ENCODE results near the gene TJP3.
"Not testable (repeated sequence)": the region's sequence is repeated elsewhere in the genome, so short reads cannot be mapped to it uniquely, and the experiment has no call there.

TJP3 gene

DNA sequence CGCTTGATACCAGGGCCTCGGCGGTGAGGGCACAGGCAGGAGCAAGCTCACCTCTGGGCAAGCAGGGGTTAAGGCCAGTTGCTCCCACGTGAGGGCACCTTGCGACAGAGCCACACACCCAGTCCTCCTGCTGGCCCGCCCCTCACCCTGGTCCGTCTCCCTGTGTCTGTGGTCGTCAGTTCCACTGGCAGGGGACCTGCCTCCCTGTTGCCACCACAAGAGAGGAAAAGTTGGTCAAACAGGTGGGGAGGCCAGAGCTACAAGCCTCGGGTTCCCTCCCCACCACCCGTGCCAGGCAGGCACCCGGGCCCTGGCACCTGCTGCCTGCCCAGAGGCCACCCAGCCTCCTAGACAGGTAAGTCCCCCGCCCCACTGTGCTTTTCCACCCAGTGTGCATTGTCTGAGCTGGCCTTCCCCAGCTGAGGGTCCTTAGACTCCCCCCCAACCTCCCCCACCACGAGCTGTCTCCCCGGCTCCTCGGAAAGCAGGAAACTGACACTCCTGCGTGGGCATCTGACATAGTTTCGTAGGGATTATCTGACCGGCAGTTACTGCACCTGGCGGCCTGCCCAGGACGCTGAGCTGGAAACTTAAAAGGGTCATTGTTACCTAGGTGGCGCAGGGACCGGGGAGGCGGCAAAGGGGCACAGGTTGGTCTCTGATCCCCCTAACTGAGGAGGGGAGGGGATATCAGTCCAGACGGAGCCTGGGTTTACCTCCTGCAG, at the start of gene TJP3:
Gene TJP3 (plus strand): TSS at position 178 of the 725 bp plus-strand sequence. CDS start 20,049 bp downstream, outside the sequence.
- no peak for DNase-seq

DNA sequence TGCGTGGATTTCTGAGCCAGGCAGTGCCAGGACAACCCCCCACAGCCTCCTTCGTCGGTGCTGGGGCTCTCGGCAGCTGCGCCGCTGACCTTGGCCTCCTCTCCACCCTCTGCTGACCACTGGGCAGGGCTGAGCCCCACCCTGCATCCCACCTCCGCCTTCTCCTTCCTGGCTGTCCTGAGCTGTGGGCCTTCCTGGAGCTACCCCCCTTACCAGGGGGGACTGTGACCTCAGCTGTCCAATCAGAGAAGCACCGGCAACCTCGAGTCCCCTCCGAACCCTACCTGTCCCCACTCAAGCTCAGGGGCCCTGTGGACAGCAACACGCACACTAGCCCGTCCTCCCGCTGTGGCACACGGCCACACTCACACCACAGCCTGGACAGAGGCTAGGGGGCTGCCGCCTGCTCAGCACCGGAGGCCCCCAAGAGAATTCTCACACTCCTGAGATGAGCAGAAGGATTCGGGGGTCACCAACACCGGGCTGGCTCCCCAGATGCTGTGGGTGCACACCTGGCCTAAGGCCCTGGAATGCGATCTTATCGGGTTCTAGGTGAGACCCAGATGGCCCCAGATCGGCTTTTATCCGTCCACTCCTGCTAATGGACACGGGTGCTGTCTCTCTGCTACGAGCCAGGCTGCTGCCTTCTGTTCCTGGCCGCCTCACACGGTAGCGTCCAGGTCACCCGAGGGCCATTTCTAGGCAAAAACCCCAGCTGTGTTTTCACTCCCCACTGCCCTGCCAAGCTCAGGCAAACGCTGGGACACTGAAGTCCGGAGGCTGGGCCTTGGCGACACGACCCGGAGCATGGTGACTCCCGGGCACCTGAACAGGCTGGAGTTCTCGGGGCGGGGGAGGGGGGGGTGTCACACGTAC, 49.1 kb upstream of the TJP3 start:
- no peak for DNase-seq

GRCh38 chr19:3659746-3660112, 48.5 kb upstream of the TJP3 start:
- DNase-seq = no peak

GRCh38 chr19:3660493-3661219, 47.5 kb upstream of the TJP3 start:
- DNase-seq = no peak

GRCh38 chr19:3661284-3662238, 46.6 kb upstream of the TJP3 start:
- DNase-seq = no peak

DNA sequence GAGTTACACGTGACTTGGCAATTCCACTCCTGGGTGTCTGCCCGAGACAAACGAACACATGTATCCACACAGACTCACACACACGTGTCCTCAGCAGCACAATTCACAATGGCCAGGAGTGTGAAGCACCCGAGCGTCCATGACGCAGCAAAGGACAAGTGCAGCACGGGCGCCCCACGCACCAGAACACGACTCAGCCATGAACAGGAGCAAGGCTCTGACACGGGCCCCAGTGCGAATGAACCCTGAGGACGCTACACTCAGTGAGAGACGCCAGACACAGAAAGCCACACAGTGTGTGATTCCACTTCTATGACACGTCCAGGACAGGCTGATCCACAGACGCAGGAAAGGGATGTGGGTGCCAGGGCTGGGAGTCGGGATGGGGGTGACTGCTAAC, 44.3 kb upstream of the TJP3 start:
- DNase-seq = no peak

DNA sequence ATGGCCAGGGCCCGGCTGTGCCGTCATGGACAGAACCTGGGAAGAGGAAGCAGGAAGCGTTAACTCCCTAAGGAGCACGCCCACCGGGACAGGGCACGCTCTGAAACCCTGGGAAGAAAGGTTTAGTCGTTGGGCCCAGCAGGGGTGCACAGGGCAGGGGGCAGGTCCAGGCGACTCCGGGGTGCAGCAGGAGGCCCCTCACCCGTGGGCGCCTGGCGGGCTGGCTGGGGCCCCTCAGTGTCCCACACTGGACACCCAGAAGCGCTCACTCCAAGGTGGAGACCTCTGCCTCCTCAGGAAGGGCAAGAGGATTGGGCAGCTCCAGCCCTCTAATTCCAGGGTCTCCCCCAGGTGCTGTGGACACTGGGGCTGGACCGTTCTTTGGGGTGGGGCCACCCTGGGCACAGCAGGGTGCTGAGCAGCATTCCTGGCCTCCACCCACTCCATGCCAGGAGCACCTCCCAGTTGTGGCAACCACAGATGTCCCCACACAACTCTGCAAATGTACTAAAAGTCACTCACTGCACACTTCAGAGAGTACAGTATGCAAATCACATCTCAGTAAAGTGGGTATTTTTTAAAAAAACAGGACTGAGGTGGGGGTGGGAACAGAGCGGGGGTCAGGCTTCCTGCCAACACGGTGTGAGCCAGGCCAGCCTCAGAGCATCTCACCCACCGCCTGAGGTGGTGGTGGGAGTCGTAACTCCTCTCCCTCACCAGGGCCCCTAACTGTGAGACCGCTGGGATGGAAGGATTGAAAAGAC, 43.1 kb upstream of the TJP3 start:
- DNase-seq = no peak

GRCh38 chr19:3665681-3666544, 42.3 kb upstream of the TJP3 start:
- peak; percentile 68 to 78 for DNase-seq

GRCh38 chr19:3666545-3666856, 41.7 kb upstream of the TJP3 start:
- not testable (repeated sequence) for DNase-seq

DNA sequence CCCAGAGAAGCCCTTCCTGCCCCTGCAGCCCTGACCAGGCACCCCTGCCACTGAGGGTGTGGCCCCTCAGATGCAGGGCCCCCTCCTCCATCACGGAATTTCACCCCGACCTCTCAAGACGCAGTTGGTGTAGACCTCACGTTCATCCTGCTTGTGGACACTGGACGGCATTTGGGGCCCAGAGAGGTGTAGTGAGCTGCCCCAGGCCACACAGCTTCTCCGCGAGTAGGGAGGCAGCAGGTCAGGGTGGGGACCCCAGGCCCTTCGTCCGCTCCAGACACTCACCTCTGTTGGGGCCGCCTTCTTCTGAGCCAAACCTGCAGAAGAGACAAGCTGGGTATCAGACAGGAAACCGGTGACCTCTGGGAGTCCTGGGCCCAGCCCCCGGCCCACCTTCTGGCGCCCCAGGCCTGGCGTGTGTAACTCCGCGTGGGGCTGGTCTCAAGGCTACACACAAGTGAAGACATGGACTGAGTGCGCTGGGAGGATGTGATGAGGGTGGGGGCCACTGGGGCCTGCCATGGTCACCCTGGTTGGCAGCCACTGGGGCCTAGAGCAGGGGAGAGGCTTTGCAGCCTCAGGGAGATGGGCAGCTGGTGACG, 41.0 kb upstream of the TJP3 start:
- DNase-seq = no peak

DNA sequence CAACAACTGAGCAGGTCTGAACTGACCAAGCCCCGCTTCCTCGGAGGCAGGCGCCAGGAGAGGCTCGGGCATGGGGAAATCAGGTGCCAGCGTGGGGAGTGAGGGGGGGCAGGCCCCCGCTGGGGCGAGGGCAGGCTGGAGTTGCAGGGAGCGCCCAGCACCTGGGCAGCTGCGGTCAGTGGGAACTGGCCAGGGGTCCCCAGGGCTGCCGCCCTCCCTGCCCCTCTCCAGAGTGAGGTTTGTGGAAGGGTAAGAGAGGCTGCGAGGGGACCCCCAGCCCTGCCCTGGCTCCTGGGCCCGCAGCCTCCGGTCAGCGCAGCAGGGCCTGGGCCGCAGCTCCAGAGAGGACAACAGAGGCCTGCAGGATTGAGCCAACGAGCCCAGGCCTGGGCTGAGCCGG, 40.4 kb upstream of the TJP3 start:
- DNase-seq = no peak

DNA sequence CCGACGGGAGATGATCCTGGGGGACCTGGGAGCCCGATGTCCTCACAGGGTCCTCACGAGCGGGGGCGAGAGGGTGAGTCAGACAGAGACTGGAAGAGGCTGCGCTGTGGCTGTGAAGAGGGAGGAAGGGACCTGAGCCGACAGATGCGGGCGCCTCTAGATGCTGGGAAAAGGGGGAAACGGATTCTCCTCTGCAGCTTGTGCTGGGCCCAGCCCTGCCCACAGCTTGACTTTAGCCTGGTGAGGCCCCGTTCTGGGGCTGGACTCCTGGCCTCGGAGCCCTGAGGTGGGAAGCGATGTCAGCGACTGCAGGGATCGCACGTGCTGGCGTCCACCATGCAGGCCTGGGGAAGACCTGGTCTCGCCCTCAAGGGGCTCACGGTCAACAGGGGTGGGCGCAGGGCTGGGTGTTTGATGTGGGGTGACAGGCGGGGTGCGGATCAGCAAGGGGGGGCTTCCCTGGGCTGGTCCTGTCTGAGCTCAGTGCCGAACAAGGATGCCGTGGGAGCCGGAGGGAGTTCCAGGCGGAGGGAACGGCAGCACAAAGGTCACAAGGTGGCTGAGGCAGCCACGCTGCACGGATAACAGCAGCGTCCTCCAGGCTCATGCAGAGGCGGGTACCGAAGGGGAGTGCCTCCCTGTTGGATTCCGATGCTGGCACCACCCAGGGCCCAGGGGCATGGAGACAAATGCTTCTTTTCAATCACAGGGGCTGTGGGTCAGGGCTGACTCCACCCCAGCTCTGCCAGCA, 39.7 kb upstream of the TJP3 start:
- DNase-seq = no peak

DNA sequence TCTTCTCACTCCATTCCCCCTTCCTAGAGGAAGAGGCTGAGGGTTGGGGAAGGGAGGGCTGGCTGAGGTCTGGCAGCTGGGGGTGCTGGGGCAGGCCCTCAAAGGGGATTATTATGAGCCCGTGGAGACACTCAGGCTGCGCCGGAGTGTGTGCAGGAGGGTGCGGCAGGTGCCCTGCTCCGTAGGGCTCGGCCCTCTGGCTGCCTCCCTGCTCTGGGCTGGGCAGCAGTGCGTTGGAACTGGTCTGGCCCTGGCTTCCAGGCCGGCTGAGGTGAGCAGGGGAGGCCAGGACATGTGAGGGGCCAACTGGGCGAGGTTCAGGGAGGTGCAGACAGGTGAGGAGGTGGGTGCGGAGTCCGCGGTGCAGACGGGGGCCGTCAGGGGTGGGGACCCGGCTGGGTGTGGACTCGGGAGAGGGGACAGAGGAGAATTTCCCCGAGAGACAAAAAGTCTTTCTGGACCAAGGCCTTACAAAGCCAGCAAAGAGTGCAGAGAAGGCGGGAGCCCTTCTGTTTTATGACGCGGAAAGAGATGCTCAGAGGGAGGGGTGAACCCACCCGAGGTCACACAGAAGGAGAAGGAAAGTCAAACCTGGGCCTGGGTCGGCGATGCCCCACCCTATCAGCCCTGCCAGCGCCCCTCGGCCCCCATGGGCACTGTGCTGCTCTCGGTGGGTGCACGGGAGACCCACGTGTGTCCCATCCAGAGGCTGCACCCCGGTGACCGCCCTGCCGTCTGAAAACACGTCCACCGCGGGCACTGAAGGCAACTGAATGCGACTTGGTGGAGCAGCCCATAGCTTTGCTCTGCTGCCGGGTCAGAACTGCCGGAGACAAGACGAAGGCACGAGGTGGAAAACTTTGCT, 38.9 kb upstream of the TJP3 start:
- DNase-seq = no peak

DNA sequence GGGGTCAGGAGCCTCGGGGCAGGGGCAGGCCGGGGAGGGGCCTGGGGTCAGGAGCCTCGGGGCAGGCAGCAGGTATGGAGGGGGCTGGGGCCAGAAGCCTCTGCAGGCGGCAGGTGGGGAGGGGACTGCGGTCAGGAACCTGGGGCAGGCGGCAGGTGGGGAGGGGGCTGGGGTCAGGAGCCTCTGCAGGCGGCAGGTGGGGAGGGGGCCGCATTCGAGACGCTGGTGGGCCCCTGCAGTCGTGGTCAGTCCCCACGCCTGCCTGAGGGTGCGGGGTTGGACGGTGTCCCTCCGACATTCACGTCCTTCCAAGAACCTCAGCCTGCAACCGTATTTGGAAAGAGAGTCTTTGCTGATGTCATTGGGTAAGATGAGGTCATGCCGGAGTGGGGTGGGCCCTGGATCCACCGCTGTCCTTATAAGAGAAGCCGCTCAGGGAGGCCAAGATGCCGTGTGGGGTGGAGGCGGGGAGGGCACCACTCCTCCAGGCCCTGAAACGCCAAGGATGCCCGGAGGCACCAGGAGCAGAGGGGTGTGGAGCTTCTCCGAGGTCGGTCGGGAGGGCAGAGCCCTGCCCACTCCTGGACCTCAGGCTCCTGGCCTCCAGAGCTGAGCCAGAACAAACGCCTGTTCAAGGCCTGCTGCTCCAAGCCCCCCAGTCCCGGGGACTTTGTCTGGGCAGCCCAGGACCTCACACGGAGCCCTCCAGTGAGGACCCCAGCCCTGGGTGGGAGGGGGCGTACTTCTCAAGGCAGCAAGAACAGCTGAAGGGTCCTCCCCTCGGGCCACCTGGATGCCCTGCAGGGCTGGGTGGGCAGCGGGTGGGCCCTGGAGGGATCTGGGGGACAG, 38.0 kb upstream of the TJP3 start:
- DNase-seq = no peak

DNA sequence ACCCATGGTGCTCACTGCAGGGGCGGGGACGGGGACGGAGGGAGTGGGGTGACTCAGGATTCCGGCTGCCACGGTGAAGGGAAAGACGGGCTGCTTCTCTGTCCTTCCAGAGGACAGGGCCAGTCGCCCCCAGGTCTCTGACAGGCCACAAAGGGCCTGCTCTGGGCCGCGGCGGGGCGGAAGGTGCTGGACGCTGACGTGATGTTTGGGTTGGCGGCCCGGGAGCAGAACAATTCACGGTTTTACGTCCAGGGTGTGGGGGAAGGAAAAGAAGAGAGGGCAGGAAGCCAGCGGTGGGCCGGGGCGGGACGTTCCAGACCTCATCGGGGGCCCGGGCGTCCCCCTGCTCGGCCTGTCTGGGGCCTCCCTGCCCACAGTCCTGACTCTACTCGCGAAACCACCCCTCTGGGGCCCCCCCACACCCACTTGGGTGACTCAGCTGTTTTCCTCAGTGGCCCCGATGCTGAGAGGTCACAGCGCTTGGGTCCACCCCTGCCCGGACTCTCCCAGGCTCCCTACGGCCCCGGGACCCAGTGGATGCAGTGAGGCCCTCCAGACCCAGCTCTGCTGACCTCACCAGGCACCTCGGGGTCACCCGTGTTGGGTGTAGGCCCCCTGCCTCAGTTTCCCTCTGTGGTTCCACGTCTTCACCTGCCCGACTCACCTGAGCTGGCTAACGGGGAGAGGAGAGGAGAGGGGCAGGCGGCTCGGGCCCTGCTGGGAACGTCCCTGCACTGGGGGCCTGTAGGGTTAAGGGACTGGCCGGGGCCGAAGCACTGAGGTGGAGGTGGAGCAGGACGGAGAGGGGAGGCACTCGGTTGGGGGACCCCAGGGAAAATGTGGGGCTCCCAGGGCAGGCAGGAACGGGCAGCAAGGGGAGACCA, 37.1 kb upstream of the TJP3 start:
- no peak for DNase-seq

All from activated CD4-positive, alpha-beta T cell treated with anti-CD3 and anti-CD28 coated beads for 4 hours (primary cell).